ENCODE measurements around the gene CERK.
"Not testable (repeated sequence)": the region's sequence is repeated elsewhere in the genome, so short reads cannot be mapped to it uniquely, and the experiment has no call there.

CERK gene

GRCh38 chr22:46640293-46641055 is 97.6 kb downstream of the CERK start:
- DNase-seq: no peak

DNA sequence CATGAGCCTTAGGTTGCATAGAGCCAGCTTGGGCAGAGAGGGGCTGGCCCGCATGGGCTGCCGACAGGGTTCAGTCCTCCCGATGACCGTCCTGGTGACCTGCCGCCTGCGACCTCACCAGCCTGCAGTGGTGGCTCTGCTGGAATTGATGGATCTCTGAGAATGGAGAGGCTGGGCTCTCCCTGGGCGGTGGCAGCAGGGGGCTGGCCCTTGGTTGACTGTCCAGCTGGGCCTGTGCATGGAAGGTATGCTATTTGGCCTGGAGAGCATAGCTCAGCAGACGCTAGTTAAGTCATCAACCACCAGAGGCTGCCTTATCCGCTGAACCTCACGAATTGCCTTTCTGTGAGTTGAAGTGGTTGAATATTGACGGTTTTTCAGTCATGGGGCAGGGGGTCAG is 98.2 kb downstream of the CERK start:
- DNase-seq: no peak

DNA sequence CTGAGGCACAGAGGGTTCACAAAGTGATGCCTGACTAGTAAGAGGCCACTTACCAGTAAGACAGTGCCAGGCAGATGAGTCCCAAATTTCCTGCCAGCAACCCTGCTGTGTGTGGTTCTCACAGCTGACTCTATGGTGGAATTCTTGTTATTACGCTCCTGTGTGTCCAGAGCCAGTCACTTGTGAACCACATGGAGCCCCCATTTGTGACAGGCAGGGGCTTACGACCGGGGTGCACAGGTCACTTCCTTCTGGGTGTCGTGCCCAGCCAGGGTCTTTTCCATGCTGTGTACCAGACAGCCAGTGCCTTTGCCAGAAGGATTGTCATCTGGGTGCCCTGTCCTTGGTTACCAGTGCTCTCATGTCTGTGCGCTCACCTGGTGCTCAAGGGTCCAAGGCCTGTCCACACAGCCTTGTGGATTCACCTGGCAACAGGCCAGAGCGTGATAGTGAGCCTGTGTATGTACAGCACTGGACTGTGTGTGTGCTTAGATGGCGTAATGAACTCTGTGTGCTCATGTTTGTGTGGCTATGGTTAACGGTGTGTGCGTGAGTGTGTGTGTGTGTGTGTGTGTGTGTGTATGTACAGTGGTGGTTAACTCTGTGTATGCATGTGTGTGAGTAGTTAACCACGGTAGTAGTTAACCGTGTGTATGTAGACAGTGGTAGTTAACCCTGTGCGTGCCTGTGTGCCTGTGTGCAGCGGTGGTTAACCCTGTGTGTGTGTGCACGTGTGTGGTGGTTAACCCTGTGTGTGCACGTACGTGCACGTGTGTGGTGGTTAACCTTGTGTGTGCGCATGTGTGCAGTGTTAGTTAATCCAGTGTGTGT is 99.2 kb downstream of the CERK start:
- DNase-seq: no peak

GRCh38 chr22:46637711-46638600 is 100.1 kb downstream of the CERK start:
- no peak for DNase-seq

DNA sequence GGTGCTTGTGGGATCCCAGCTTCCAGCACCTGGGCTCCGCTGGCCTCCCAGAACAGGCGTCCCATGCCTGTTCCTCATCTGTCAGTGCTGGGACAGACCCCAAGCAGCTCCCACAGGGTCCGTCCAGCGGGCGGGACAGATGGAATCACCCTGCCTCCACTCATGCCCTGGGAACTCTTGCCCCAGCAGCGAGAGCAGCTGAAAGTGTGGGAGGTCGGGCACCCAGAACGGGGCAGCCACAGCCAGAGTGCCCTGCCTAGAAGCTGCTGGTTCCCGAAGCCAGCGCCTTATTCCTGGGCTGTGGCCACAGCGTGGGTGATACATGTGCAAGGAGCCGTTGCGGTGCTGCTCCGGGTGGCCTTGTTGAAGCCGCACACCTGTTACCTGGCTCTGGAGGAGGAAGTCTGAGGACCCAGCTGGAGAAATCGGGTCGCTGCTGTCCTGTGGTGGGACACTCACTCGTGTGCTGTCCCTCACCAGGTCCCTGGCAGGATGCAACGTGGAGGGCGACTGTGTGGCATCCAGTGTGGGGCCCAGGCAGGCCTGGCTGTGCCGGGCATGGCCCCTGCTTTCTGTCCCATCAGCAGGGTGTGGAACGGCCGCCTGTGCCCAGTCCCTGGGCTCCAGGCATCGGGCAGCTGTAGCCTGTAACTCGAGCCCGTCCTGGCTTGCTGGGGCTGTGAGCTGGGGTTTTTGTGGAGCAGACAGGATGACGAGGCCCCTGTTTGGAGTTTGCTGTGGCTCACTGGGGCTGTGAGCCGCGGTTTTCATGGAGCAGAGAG is 101.6 kb downstream of the CERK start:
- DNase-seq: no peak

DNA sequence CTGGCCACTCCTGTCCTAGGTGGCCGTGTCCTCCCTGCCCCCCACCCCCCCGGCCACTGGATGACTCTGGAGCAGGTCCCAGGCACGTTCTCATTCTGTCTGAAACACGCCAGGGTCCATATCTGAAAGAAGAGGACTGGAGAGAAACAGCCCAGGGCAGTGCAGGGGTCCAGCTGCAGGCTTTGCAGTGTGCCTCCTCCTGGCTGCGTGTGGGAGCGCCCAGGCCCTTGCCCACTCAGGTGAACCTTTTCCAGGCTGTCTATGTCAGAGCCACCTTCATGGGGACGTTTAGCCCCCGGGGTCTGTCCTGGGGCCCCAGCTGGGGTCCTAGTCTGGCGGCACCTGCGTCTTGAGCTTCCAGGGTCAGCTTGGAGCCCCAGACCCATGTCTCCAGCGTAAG is 102.3 kb downstream of the CERK start:
- DNase-seq: no peak

DNA sequence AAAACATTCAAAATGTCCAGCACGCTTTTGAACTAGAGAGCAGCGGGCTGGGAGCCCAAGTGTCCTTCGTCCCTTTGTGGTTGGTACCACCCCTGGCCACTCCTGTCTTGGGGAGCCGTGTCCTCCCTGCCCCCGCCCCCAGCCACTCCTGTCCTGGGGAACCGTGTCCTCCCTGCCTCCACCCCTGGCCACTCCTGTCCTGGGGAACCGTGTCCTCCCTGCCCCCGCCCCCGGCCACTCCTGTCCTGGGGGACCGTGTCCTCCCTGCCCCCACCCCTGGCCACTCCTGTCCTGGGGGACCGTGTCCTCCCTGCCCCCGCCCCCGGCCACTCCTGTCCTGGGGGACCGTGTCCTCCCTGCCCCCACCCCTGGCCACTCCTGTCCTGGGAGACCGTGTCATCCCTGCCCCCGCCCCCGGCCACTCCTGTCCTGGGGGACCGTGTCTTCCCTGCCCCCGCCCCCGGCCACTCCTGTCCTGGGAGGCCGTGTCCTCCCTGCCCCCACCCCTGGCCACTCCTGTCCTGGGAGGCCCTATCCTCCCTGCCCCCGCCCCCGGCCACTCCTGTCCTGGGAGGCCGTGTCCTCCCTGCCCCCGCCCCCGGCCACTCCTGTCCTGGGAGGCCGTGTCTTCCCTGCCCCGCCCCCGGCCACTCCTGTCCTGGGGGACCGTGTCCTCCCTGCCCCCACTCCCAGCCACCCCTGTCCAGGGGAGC is 102.9 kb downstream of the CERK start:
- not testable (repeated sequence) for DNase-seq

All from stimulated activated naive CD4-positive, alpha-beta T cell (primary cell).